ENCODE data around the gene ZNF260. TPM values are rescaled to one million over a fixed set of nuclear protein-coding genes. Genes with fewer than 3 reads are reported as not detected.
A peak's percentile ranks its signal among the peaks of the same experiment; 100 is the strongest.

The ZNF260 gene
- total and polyA plus RNA-seq, 2 donors (not counting 1 experiment from before 2014, with no cell fraction given), result 9.4 to 21.3 TPM

GRCh38 chr19:36564391-36564790 lies 36.3 kb upstream of the ZNF260 start:
- peak in 1 of 2 donors; percentile 59 for DNase-seq (ENCODE audit: low read depth in 2 of 2)
- H3K4me3 ChIP-seq (replicated peaks in 1 of 4; ENCODE audit: control extremely low read depth in 1 of 4, insufficient read depth in 1 of 4, low read depth in 3 of 4, low read length in 4 of 4), result no peak overlapping the region
- H3K27me3 ChIP-seq (ENCODE audit: control insufficient read depth, insufficient read depth, low read length), result no peaks in the 10 kb centered on the region
- H3K4me2 ChIP-seq (ENCODE audit: extremely low read depth, insufficient read depth, low read length), result no peak overlapping the region
- no peaks in the 10 kb centered on the region for H3K4me1 ChIP-seq (ENCODE audit: control insufficient read depth, extremely low read depth, insufficient read depth, low read length)
- H4K20me1 ChIP-seq (ENCODE audit: control insufficient read depth, extremely low read depth, insufficient read depth, low read length), result no peaks in the 10 kb centered on the region
- H3K79me2 ChIP-seq (ENCODE audit: control insufficient read depth, insufficient read depth, low read length), result no peaks in the 10 kb centered on the region
- H2AFZ ChIP-seq (ENCODE audit: low read length), result no peak overlapping the region
- H3K9me3 ChIP-seq (ENCODE audit: control insufficient read depth, insufficient read depth, low read depth, low read length), result no peaks in the 10 kb centered on the region
- no peak for TF ChIP-seq EZH2 (IDR thresholded peaks at IDR 0.05; ENCODE audit: low read length, missing control alignments)
- TF ChIP-seq, protein P1, sequence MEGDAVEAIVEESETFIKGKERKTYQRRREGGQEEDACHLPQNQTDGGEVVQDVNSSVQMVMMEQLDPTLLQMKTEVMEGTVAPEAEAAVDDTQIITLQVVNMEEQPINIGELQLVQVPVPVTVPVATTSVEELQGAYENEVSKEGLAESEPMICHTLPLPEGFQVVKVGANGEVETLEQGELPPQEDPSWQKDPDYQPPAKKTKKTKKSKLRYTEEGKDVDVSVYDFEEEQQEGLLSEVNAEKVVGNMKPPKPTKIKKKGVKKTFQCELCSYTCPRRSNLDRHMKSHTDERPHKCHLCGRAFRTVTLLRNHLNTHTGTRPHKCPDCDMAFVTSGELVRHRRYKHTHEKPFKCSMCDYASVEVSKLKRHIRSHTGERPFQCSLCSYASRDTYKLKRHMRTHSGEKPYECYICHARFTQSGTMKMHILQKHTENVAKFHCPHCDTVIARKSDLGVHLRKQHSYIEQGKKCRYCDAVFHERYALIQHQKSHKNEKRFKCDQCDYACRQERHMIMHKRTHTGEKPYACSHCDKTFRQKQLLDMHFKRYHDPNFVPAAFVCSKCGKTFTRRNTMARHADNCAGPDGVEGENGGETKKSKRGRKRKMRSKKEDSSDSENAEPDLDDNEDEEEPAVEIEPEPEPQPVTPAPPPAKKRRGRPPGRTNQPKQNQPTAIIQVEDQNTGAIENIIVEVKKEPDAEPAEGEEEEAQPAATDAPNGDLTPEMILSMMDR (conservative IDR thresholded peaks at IDR 0.05 in 1 of 2, IDR thresholded peaks at IDR 0.05 in 1 of 2; ENCODE audit: low read depth in 1 of 2, low read length in 2 of 2), result no peak
- no peak overlapping the region for H3K9ac ChIP-seq (ENCODE audit: insufficient read depth, low read length)
- H3K36me3 ChIP-seq (ENCODE audit: control insufficient read depth, insufficient read depth, low read length), result peaks cover 1% of the 10 kb centered on the region
- H3K27ac ChIP-seq (ENCODE audit: insufficient read depth, low read length), result no peak overlapping the region

GRCh38 chr19:36547001-36547732 lies 19.1 kb upstream of the ZNF260 start:
- H3K9ac ChIP-seq (ENCODE audit: insufficient read depth, low read length), result no peak overlapping the region
- H3K9me3 ChIP-seq (ENCODE audit: control insufficient read depth, insufficient read depth, low read depth, low read length), result peaks cover 11% of the 10 kb centered on the region
- no peaks in the 10 kb centered on the region for H3K27me3 ChIP-seq (ENCODE audit: control insufficient read depth, insufficient read depth, low read length)
- DNase-seq (ENCODE audit: low read depth in 2 of 2), result peak; percentile 16 to 25
- no peak overlapping the region for H3K27ac ChIP-seq (ENCODE audit: insufficient read depth, low read length)
- H3K4me1 ChIP-seq (ENCODE audit: control insufficient read depth, extremely low read depth, insufficient read depth, low read length), result no peaks in the 10 kb centered on the region
- H3K79me2 ChIP-seq (ENCODE audit: control insufficient read depth, insufficient read depth, low read length), result no peaks in the 10 kb centered on the region
- H3K4me2 ChIP-seq (ENCODE audit: extremely low read depth, insufficient read depth, low read length), result no peak overlapping the region
- no peaks in the 10 kb centered on the region for H3K36me3 ChIP-seq (ENCODE audit: control insufficient read depth, insufficient read depth, low read length)
- no peak overlapping the region for H3K4me3 ChIP-seq (replicated peaks in 1 of 4; ENCODE audit: control extremely low read depth in 1 of 4, insufficient read depth in 1 of 4, low read depth in 3 of 4, low read length in 4 of 4)
- no peak for TF ChIP-seq EZH2 (IDR thresholded peaks at IDR 0.05; ENCODE audit: low read length, missing control alignments)
- TF ChIP-seq, protein P1 (conservative IDR thresholded peaks at IDR 0.05 in 1 of 2, IDR thresholded peaks at IDR 0.05 in 1 of 2; ENCODE audit: low read depth in 1 of 2, low read length in 2 of 2), result no peak
- H4K20me1 ChIP-seq (ENCODE audit: control insufficient read depth, extremely low read depth, insufficient read depth, low read length), result no peaks in the 10 kb centered on the region
- no peak overlapping the region for H2AFZ ChIP-seq (ENCODE audit: low read length)

- Histone ChIP-seq H3K4me3 (replicated peaks in 1 of 4; ENCODE audit: control extremely low read depth in 1 of 4, insufficient read depth in 1 of 4, low read depth in 3 of 4, low read length in 4 of 4) (peak overlapping the region; percentile 90 to 99 (median 94)), H3K36me3 (ENCODE audit: control insufficient read depth, insufficient read depth, low read length) (no peaks in the 10 kb centered on the region), H3K79me2 (ENCODE audit: control insufficient read depth, insufficient read depth, low read length) (peaks cover 18% of the 10 kb centered on the region), H3K27ac (ENCODE audit: insufficient read depth, low read length) (peak overlapping the region; percentile 82), H3K9ac (ENCODE audit: insufficient read depth, low read length) (peak overlapping the region; percentile 48), H3K27me3 (ENCODE audit: control insufficient read depth, insufficient read depth, low read length) (no peaks in the 10 kb centered on the region), H2AFZ (ENCODE audit: low read length) (peak overlapping the region; percentile 100), H4K20me1 (ENCODE audit: control insufficient read depth, extremely low read depth, insufficient read depth, low read length) (no peaks in the 10 kb centered on the region), H3K9me3 (ENCODE audit: control insufficient read depth, insufficient read depth, low read depth, low read length) (no peaks in the 10 kb centered on the region), H3K4me1 (ENCODE audit: control insufficient read depth, extremely low read depth, insufficient read depth, low read length) (peaks cover 2% of the 10 kb centered on the region), H3K4me2 (ENCODE audit: extremely low read depth, insufficient read depth, low read length) (peak overlapping the region; percentile 98)
- DNase-seq (ENCODE audit: low read depth in 2 of 2), result no peak
- no peak for TF ChIP-seq EZH2 (IDR thresholded peaks at IDR 0.05; ENCODE audit: low read length, missing control alignments)
- TF ChIP-seq, protein P1 (conservative IDR thresholded peaks at IDR 0.05 in 1 of 2, IDR thresholded peaks at IDR 0.05 in 1 of 2; ENCODE audit: low read depth in 1 of 2, low read length in 2 of 2), result no peak
These were observed 949 bp upstream of the ZNF260 start for GRCh38 chr19:36528921-36529518.
